CD14-positive monocyte (primary cell): ENCODE results near the gene TMEM135. TPM values are rescaled to one million over a fixed set of nuclear protein-coding genes. Genes with fewer than 3 reads are reported as not detected.

Experiments
- DNase-seq, 3 donors: peaks; one replicate each; pipeline ENCODE4 v3.0.0-alpha.2; 2011 to 2022
- H2AFZ ChIP-seq: 2 replicates; pipeline ENCODE4 v1.6.0; 2012; ENCODE audit warnings: mild to moderate bottlenecking, low read depth, low read length, inconsistent platforms; ENCODE audit not compliant: insufficient read depth, poor library complexity, severe bottlenecking
- H3K27ac ChIP-seq, 2 donors: 1 replicate in 1 of 2; 2 replicates in 1 of 2; pipeline ENCODE4 v1.5.1; 2012 to 2013; ENCODE audit warnings: low read length in 2 of 2, control low read depth in 1 of 2, inconsistent platforms in 1 of 2, low read depth in 1 of 2, mild to moderate bottlenecking in 1 of 2
- H3K27me3 ChIP-seq, 2 donors: one replicate each; pipeline versions ENCODE4 v1.6.0 to v1.6.1; 2011 to 2013; ENCODE audit warnings: low read length in 2 of 2; ENCODE audit not compliant: control insufficient read depth in 2 of 2, insufficient read depth in 2 of 2
- H3K36me3 ChIP-seq, 2 donors: replicated peaks in 1 of 2; 1 replicate in 1 of 2; 2 replicates in 1 of 2; pipeline versions ENCODE4 v1.5.1 to v1.6.1; 2012 to 2013; ENCODE audit warnings: low read length in 2 of 2, control low read depth in 1 of 2, inconsistent platforms in 1 of 2, mild to moderate bottlenecking in 1 of 2; ENCODE audit not compliant: insufficient read depth in 2 of 2, control insufficient read depth in 1 of 2
- H3K4me1 ChIP-seq, 2 donors: 1 replicate in 1 of 2; 2 replicates in 1 of 2; pipeline versions ENCODE4 v1.5.1 to v1.6.1; 2012 to 2013; ENCODE audit warnings: low read length in 2 of 2, control low read depth in 1 of 2, inconsistent platforms in 1 of 2, mild to moderate bottlenecking in 1 of 2, moderate library complexity in 1 of 2; ENCODE audit not compliant: insufficient read depth in 2 of 2, control insufficient read depth in 1 of 2
- H3K4me2 ChIP-seq: replicated peaks from 2 replicates; pipeline ENCODE3; 2012; ENCODE audit warnings: low read length, moderate library complexity, mild to moderate bottlenecking; ENCODE audit not compliant: poor library complexity, severe bottlenecking; ENCODE audit errors: extremely low read depth
- H3K4me3 ChIP-seq, 3 experiments: fragments of 200-600 bp in 1 of 3; sonication (generic) in 1 of 3; replicated peaks in 1 of 3; 1 replicate in 2 of 3; 2 replicates in 1 of 3; pipeline ENCODE4 v1.5.1; 2011 to 2013; ENCODE audit warnings: low read length in 3 of 3, mild to moderate bottlenecking in 3 of 3, control low read depth in 2 of 3, low read depth in 2 of 3, inconsistent platforms in 1 of 3, moderate library complexity in 1 of 3
- H3K79me2 ChIP-seq: 2 replicates; pipeline ENCODE4 v1.6.0; 2012; ENCODE audit warnings: mild to moderate bottlenecking, control low read depth, inconsistent platforms, low read length, moderate library complexity; ENCODE audit not compliant: insufficient read depth
- H3K9ac ChIP-seq: 2 replicates; pipeline ENCODE4 v1.6.0; 2017; ENCODE audit warnings: low read length, mild to moderate bottlenecking; ENCODE audit not compliant: insufficient read depth, poor library complexity, severe bottlenecking
- H3K9me3 ChIP-seq, 2 donors: replicated peaks in 1 of 2; 1 replicate in 1 of 2; 2 replicates in 1 of 2; pipeline versions ENCODE4 v1.5.1 to v1.6.1; 2012 to 2013; ENCODE audit warnings: low read length in 2 of 2, control low read depth in 1 of 2; ENCODE audit not compliant: control insufficient read depth in 1 of 2, insufficient read depth in 1 of 2
- H4K20me1 ChIP-seq: 2 replicates; pipeline ENCODE4 v1.6.0; 2012; ENCODE audit warnings: mild to moderate bottlenecking, low read length, control low read depth, moderate library complexity; ENCODE audit not compliant: insufficient read depth
- H3K27ac Mint-ChIP-seq, 7 donors: one replicate each; pipeline ENCODE4 v1.8.0; 2020; ENCODE audit warnings: mild to moderate bottlenecking in 7 of 7, mixed read lengths in 7 of 7, moderate library complexity in 6 of 7, inconsistent platforms in 2 of 7
- H3K27me3 Mint-ChIP-seq, 3 donors: one replicate each; pipeline ENCODE4 v1.8.0; 2021 to 2022; ENCODE audit warnings: low read depth in 3 of 3, mild to moderate bottlenecking in 3 of 3, mixed read lengths in 3 of 3, moderate library complexity in 3 of 3, inconsistent platforms in 1 of 3
- H3K36me3 Mint-ChIP-seq, 2 donors: one replicate each; pipeline ENCODE4 v1.8.0; 2020; ENCODE audit warnings: mixed read lengths in 2 of 2, inconsistent platforms in 1 of 2, mild to moderate bottlenecking in 1 of 2
- H3K4me1 Mint-ChIP-seq: one replicate; pipeline ENCODE4 v1.8.0; 2020; ENCODE audit warnings: mild to moderate bottlenecking, mixed read lengths
- H3K4me3 Mint-ChIP-seq, 2 donors: one replicate each; pipeline ENCODE4 v1.8.0; 2020; ENCODE audit warnings: mild to moderate bottlenecking in 2 of 2, mixed read lengths in 2 of 2, moderate library complexity in 1 of 2
- H3K9me3 Mint-ChIP-seq, 7 donors: one replicate each; pipeline ENCODE4 v1.8.0; 2020 to 2022; ENCODE audit warnings: mixed read lengths in 7 of 7, mild to moderate bottlenecking in 6 of 7, moderate library complexity in 6 of 7, inconsistent platforms in 2 of 7
- CTCF ChIP-seq: fragments of 200-600 bp; IDR thresholded peaks from one replicate; pipeline ENCODE4 v1.8.0; 2022; ENCODE audit warnings: antibody characterized with exemption, mild to moderate bottlenecking
- WGBS: methylation state at CpG from one replicate; pipeline ENCODE4 v1.1.5; 2013; ENCODE audit warnings: missing lambda C conversion rate; ENCODE audit not compliant: insufficient coverage; 5-methylcytosine and 5-hydroxymethylcytosine counted together
- intact Hi-C, 2 donors: fragments of 100-400 bp; cut with micrococcal nuclease; formaldehyde crosslinking; loops; one replicate each; pipeline versions ENCODE4 v1.15.0 to v1.15.1; 2023
- polyA plus RNA-seq, 3 donors: library from polyadenylated mRNA; depleted of rRNA in 1 of 3; unstranded in 2 of 3; stranded (reverse) in 1 of 3; fragments of 300-500 nt in 2 of 3; fragments of >200 nt in 1 of 3; fragmentation: Illumina TruSeq in 2 of 3; gene quantifications; 1 replicate in 2 of 3; 2 replicates in 1 of 3; pipeline ENCODE4 v1.2.3, GENCODE V29; 2012 to 2021

The TMEM135 gene
- polyA plus RNA-seq, 3 donors: 2.7 to 8.4 (median 5.9) TPM

- Histone ChIP-seq H2AFZ (no peak overlapping the region), H4K20me1 (no peaks in the 10 kb centered on the region), H3K4me2 (no peak overlapping the region), H3K79me2 (no peaks in the 10 kb centered on the region), H3K9ac (no peak overlapping the region), H3K4me1 (no peaks in the 10 kb centered on the region), H3K27me3 (no peaks in the 10 kb centered on the region), H3K36me3 (no peaks in the 10 kb centered on the region), H3K4me3 (no peak overlapping the region), H3K27ac (no peak overlapping the region), H3K9me3 (no peaks in the 10 kb centered on the region)
- no peak for TF ChIP-seq CTCF
- Mint-ChIP-seq H3K27me3 (no peaks in the 10 kb centered on the region), H3K9me3 (no peaks in the 10 kb centered on the region), H3K4me3 (no peak overlapping the region), H3K27ac (no peak overlapping the region), H3K4me1 (no peaks in the 10 kb centered on the region), H3K36me3 (peaks cover 10% of the 10 kb centered on the region in 2 donors)
- no peak for DNase-seq
- intact Hi-C loops: no loop called here
- no CpG with 5 or more reads among the region's 2 CpGs for WGBS
Measured at GRCh38 chr11:87315229-87315628, 277.5 kb downstream of the TMEM135 start.

DNA sequence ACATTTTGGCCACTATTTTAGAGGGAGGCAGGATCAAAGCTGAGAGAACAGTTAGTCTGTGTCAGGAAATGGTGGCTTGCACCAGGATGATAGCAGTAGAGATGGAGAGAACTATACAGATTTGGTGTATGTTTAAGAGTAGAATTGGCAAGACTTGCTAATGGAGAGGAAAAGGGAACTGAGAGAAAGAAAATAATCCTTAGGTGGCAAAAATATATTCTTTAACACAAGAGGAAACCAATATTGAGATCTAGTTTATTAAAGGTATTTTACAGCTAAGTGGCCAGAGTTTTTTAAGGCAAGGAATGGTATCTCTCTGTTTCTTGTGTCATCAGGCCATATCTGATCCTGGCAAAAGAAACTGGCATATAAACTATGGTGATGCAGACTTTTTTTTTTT, 278.8 kb downstream of the TMEM135 start:
- H4K20me1 ChIP-seq: no peaks in the 10 kb centered on the region
- no peaks in the 10 kb centered on the region for H3K9me3 ChIP-seq
- H3K4me3 ChIP-seq: no peak overlapping the region
- DNase-seq: no peak
- Mint-ChIP-seq H3K36me3 (peaks cover 9 to 13% of the 10 kb centered on the region in 2 donors), H3K4me1 (no peaks in the 10 kb centered on the region), H3K27me3 (no peaks in the 10 kb centered on the region), H3K27ac (no peak overlapping the region), H3K4me3 (no peak overlapping the region), H3K9me3 (no peaks in the 10 kb centered on the region)
- intact Hi-C loops: no loop called here
- no peak for TF ChIP-seq CTCF
- no peak overlapping the region for H3K9ac ChIP-seq
- no peaks in the 10 kb centered on the region for H3K4me1 ChIP-seq
- H3K4me2 ChIP-seq: no peak overlapping the region
- peaks cover 0 to 4% of the 10 kb centered on the region in 2 donors for H3K36me3 ChIP-seq
- H3K27me3 ChIP-seq: no peaks in the 10 kb centered on the region
- no peaks in the 10 kb centered on the region for H3K79me2 ChIP-seq
- no peak overlapping the region for H3K27ac ChIP-seq
- no peak overlapping the region for H2AFZ ChIP-seq
